Calu3 (cell line): Measurements from ENCODE around the gene MAD1L1. TPM values are rescaled to one million over a fixed set of nuclear protein-coding genes. Genes with fewer than 3 reads are reported as not detected.

Experiments
- BruUV-seq: library from RNA; stranded (reverse); fragments of 400-500 nt; replicated peaks from 2 replicates; lab custom pipeline; 2021; lab: Mats Ljungman, UMichigan
- CTCF ChIA-PET: fragments of 300-600 bp; sonication (Branson Sonifier 250); formaldehyde crosslinking; loops from one replicate; lab custom pipeline; 2022; ENCODE audit warnings: antibody characterized with exemption; lab: Charles Lee
- DNase-seq: peaks from one replicate; pipeline ENCODE4 v3.0.0; 2022
- H3K27ac Mint-ChIP-seq: one replicate; pipeline ENCODE4 v1.8.0; 2022; ENCODE audit warnings: mixed read lengths; ENCODE audit not compliant: unreplicated experiment
- H3K27me3 Mint-ChIP-seq: one replicate; pipeline ENCODE4 v1.8.0; 2022; ENCODE audit warnings: mixed read lengths; ENCODE audit not compliant: unreplicated experiment
- H3K36me3 Mint-ChIP-seq: one replicate; pipeline ENCODE4 v1.8.0; 2022; ENCODE audit warnings: mild to moderate bottlenecking, moderate library complexity, mixed read lengths; ENCODE audit not compliant: insufficient read depth, unreplicated experiment
- H3K4me1 Mint-ChIP-seq: one replicate; pipeline ENCODE4 v1.8.0; 2022; ENCODE audit warnings: mild to moderate bottlenecking, low read depth, mixed read lengths; ENCODE audit not compliant: unreplicated experiment
- H3K4me3 Mint-ChIP-seq: one replicate; pipeline ENCODE4 v1.8.0; 2022; ENCODE audit warnings: mild to moderate bottlenecking, low read depth, moderate library complexity, mixed read lengths; ENCODE audit not compliant: unreplicated experiment
- H3K9me3 Mint-ChIP-seq: one replicate; pipeline ENCODE4 v1.8.0; 2022; ENCODE audit warnings: low read depth, mixed read lengths; ENCODE audit not compliant: unreplicated experiment
- CTCF ChIP-seq: fragments of 200-600 bp; IDR thresholded peaks from one replicate; pipeline ENCODE4 v1.8.0; 2022; ENCODE audit warnings: antibody characterized with exemption; ENCODE audit not compliant: unreplicated experiment
- intact Hi-C: fragments of 100-400 bp; cut with micrococcal nuclease; formaldehyde crosslinking; loops from one replicate; pipeline ENCODE4 v1.10.0; 2022; ENCODE audit not compliant: unreplicated experiment
- total RNA-seq: library from RNA; stranded (reverse); gene quantifications from 2 replicates; pipeline ENCODE4 v1.2.3, GENCODE V29; 2022

The MAD1L1 gene
- total RNA-seq, 1 experiment from 2014 or later: 86.0 TPM

GRCh38 chr7:1854866-1855724 is 377.6 kb downstream of the MAD1L1 start:
- CTCF ChIA-PET: no interaction called here
- Mint-ChIP-seq H3K9me3 (no peaks in the 10 kb centered on the region), H3K4me3 (no peak overlapping the region), H3K36me3 (peaks cover 21% of the 10 kb centered on the region), H3K27me3 (no peaks in the 10 kb centered on the region), H3K4me1 (no peaks in the 10 kb centered on the region), H3K27ac (no peak overlapping the region)
- no peak for DNase-seq
- no peak for TF ChIP-seq CTCF
- intact Hi-C loops: no loop called here
- BruUV-seq: no TSS peak

GRCh38 chr7:1853986-1854865 is 378.5 kb downstream of the MAD1L1 start:
- Mint-ChIP-seq H3K9me3 (no peaks in the 10 kb centered on the region), H3K27me3 (no peaks in the 10 kb centered on the region), H3K27ac (no peak overlapping the region), H3K36me3 (peaks cover 21% of the 10 kb centered on the region), H3K4me3 (no peak overlapping the region), H3K4me1 (no peaks in the 10 kb centered on the region)
- CTCF ChIA-PET: interaction anchor here (0.6 to 0.7 kb wide), 2 partner anchors 1263 to 1824 kb away, joined by 3 to 4 read pairs; no protein-coding TSS in a partner anchor
- no TSS peak for BruUV-seq
- no peak for TF ChIP-seq CTCF
- no peak for DNase-seq
- intact Hi-C loops: no loop called here

- Mint-ChIP-seq H3K9me3 (no peaks in the 10 kb centered on the region), H3K27ac (no peak overlapping the region), H3K36me3 (peaks cover 21% of the 10 kb centered on the region), H3K4me3 (no peak overlapping the region), H3K27me3 (no peaks in the 10 kb centered on the region), H3K4me1 (no peaks in the 10 kb centered on the region)
- no peak for TF ChIP-seq CTCF
- CTCF ChIA-PET: interaction anchor here (0.7 kb wide), 1 partner anchor 1264 kb away, joined by 3 read pairs; no protein-coding TSS in a partner anchor
- DNase-seq: no peak
- BruUV-seq: no TSS peak
- intact Hi-C loops: no loop called here
Measured at GRCh38 chr7:1853431-1853985, 379.2 kb downstream of the MAD1L1 start.
